ENCODE data around the gene NELL1. TPM values are rescaled to one million over a fixed set of nuclear protein-coding genes. Genes with fewer than 3 reads are reported as not detected.
"Not testable (repeated sequence)": the region's sequence is repeated elsewhere in the genome, so short reads cannot be mapped to it uniquely, and the experiment has no call there.

The NELL1 gene
- total and polyA plus RNA-seq, 2 donors = 1.4 to 4.3 TPM

- not testable (repeated sequence) for H3K4me1 ChIP-seq (ENCODE audit: control insufficient read depth in 2 of 2, insufficient read depth in 2 of 2, low read length in 2 of 2); H3K9me3 ChIP-seq (ENCODE audit: control insufficient read depth in 2 of 2, insufficient read depth in 1 of 2, low read length in 1 of 2); H3K36me3 ChIP-seq (ENCODE audit: control insufficient read depth in 2 of 2, insufficient read depth in 2 of 2, low read length in 1 of 2); H3K4me3 ChIP-seq (ENCODE audit: low read length in 2 of 2); H3K27ac ChIP-seq (ENCODE audit: low read depth in 1 of 2, low read length in 1 of 2); H3K27me3 ChIP-seq (ENCODE audit: control insufficient read depth in 2 of 2, insufficient read depth in 1 of 2, low read length in 1 of 2); DNase-seq (ENCODE audit: low read depth in 6 of 9, low spot score in 9 of 9)
- 95% methylated on average over 6 of the region's 6 CpGs for WGBS
Observed at GRCh38 chr11:21272139-21272538, 602.8 kb downstream of the NELL1 start.

GRCh38 chr11:21278840-21279239 is 609.5 kb downstream of the NELL1 start:
- peaks cover 0 to 6% of the 10 kb centered on the region in 2 donors for H3K9me3 ChIP-seq (ENCODE audit: control insufficient read depth in 2 of 2, insufficient read depth in 1 of 2, low read length in 1 of 2)
- 84% methylated on average over 1 of the region's 1 CpG for WGBS
- no peak for DNase-seq (ENCODE audit: low read depth in 6 of 9, low spot score in 9 of 9)

GRCh38 chr11:21285104-21285503 is 615.7 kb downstream of the NELL1 start:
- DNase-seq (ENCODE audit: low read depth in 6 of 9, low spot score in 9 of 9) = no peak
- no peaks in the 10 kb centered on the region for H3K27me3 ChIP-seq (ENCODE audit: control insufficient read depth in 2 of 2, insufficient read depth in 1 of 2, low read length in 1 of 2)
- H3K4me1 ChIP-seq (ENCODE audit: control insufficient read depth in 2 of 2, insufficient read depth in 2 of 2, low read length in 2 of 2) = no peaks in the 10 kb centered on the region
- H3K9me3 ChIP-seq (ENCODE audit: control insufficient read depth in 2 of 2, insufficient read depth in 1 of 2, low read length in 1 of 2) = peaks cover 0 to 10% of the 10 kb centered on the region in 2 donors
- H3K36me3 ChIP-seq (ENCODE audit: control insufficient read depth in 2 of 2, insufficient read depth in 2 of 2, low read length in 1 of 2) = no peaks in the 10 kb centered on the region
- WGBS = 32% methylated on average over 2 of the region's 2 CpGs
- H3K27ac ChIP-seq (ENCODE audit: low read depth in 1 of 2, low read length in 1 of 2) = no peak overlapping the region
- H3K4me3 ChIP-seq (ENCODE audit: low read length in 2 of 2) = no peak overlapping the region

More at GRCh38 chr11:21278840-21279239, 609.5 kb downstream of the NELL1 start:
- H3K36me3 ChIP-seq (ENCODE audit: control insufficient read depth in 2 of 2, insufficient read depth in 2 of 2, low read length in 1 of 2) = no peaks in the 10 kb centered on the region
- no peak overlapping the region for H3K4me3 ChIP-seq (ENCODE audit: low read length in 2 of 2)
- H3K27ac ChIP-seq (ENCODE audit: low read depth in 1 of 2, low read length in 1 of 2) = no peak overlapping the region
- H3K4me1 ChIP-seq (ENCODE audit: control insufficient read depth in 2 of 2, insufficient read depth in 2 of 2, low read length in 2 of 2) = no peaks in the 10 kb centered on the region
- H3K27me3 ChIP-seq (ENCODE audit: control insufficient read depth in 2 of 2, insufficient read depth in 1 of 2, low read length in 1 of 2) = no peaks in the 10 kb centered on the region

GRCh38 chr11:21289686-21290085 is 620.3 kb downstream of the NELL1 start:
- no peaks in the 10 kb centered on the region for H3K27me3 ChIP-seq (ENCODE audit: control insufficient read depth in 2 of 2, insufficient read depth in 1 of 2, low read length in 1 of 2)
- WGBS = 76% methylated on average over 4 of the region's 4 CpGs
- no peaks in the 10 kb centered on the region for H3K4me1 ChIP-seq (ENCODE audit: control insufficient read depth in 2 of 2, insufficient read depth in 2 of 2, low read length in 2 of 2)
- no peak for DNase-seq (ENCODE audit: low read depth in 6 of 9, low spot score in 9 of 9)
- H3K4me3 ChIP-seq (ENCODE audit: low read length in 2 of 2) = no peak overlapping the region
- H3K36me3 ChIP-seq (ENCODE audit: control insufficient read depth in 2 of 2, insufficient read depth in 2 of 2, low read length in 1 of 2) = no peaks in the 10 kb centered on the region
- no peak overlapping the region for H3K27ac ChIP-seq (ENCODE audit: low read depth in 1 of 2, low read length in 1 of 2)
- peaks cover 0 to 4% of the 10 kb centered on the region in 2 donors for H3K9me3 ChIP-seq (ENCODE audit: control insufficient read depth in 2 of 2, insufficient read depth in 1 of 2, low read length in 1 of 2)

- no peak for DNase-seq (ENCODE audit: low read depth in 6 of 9, low spot score in 9 of 9)
- Histone ChIP-seq H3K36me3 (ENCODE audit: control insufficient read depth in 2 of 2, insufficient read depth in 2 of 2, low read length in 1 of 2) (no peaks in the 10 kb centered on the region), H3K4me3 (ENCODE audit: low read length in 2 of 2) (no peak overlapping the region), H3K27ac (ENCODE audit: low read depth in 1 of 2, low read length in 1 of 2) (no peak overlapping the region), H3K4me1 (ENCODE audit: control insufficient read depth in 2 of 2, insufficient read depth in 2 of 2, low read length in 2 of 2) (no peaks in the 10 kb centered on the region), H3K9me3 (ENCODE audit: control insufficient read depth in 2 of 2, insufficient read depth in 1 of 2, low read length in 1 of 2) (no peaks in the 10 kb centered on the region), H3K27me3 (ENCODE audit: control insufficient read depth in 2 of 2, insufficient read depth in 1 of 2, low read length in 1 of 2) (no peaks in the 10 kb centered on the region)
- whole genome bisulfite sequencing = 96% methylated on average over 2 of the region's 2 CpGs
Observed at GRCh38 chr11:21295508-21295907, 626.1 kb downstream of the NELL1 start.

GRCh38 chr11:21301981-21302380 is 632.6 kb downstream of the NELL1 start:
- Histone ChIP-seq H3K36me3 (ENCODE audit: control insufficient read depth in 2 of 2, insufficient read depth in 2 of 2, low read length in 1 of 2) (no peaks in the 10 kb centered on the region), H3K9me3 (ENCODE audit: control insufficient read depth in 2 of 2, insufficient read depth in 1 of 2, low read length in 1 of 2) (no peaks in the 10 kb centered on the region), H3K4me1 (ENCODE audit: control insufficient read depth in 2 of 2, insufficient read depth in 2 of 2, low read length in 2 of 2) (no peaks in the 10 kb centered on the region), H3K27ac (ENCODE audit: low read depth in 1 of 2, low read length in 1 of 2) (no peak overlapping the region), H3K4me3 (ENCODE audit: low read length in 2 of 2) (no peak overlapping the region), H3K27me3 (ENCODE audit: control insufficient read depth in 2 of 2, insufficient read depth in 1 of 2, low read length in 1 of 2) (no peaks in the 10 kb centered on the region)
- no peak for DNase-seq (ENCODE audit: low read depth in 6 of 9, low spot score in 9 of 9)
- 92% methylated on average over 1 of the region's 1 CpG for WGBS

GRCh38 chr11:21306739-21307358 is 637.5 kb downstream of the NELL1 start:
- Histone ChIP-seq H3K36me3 (ENCODE audit: control insufficient read depth in 2 of 2, insufficient read depth in 2 of 2, low read length in 1 of 2) (no peaks in the 10 kb centered on the region), H3K27ac (ENCODE audit: low read depth in 1 of 2, low read length in 1 of 2) (no peak overlapping the region), H3K9me3 (ENCODE audit: control insufficient read depth in 2 of 2, insufficient read depth in 1 of 2, low read length in 1 of 2) (no peaks in the 10 kb centered on the region), H3K4me1 (ENCODE audit: control insufficient read depth in 2 of 2, insufficient read depth in 2 of 2, low read length in 2 of 2) (no peaks in the 10 kb centered on the region), H3K27me3 (ENCODE audit: control insufficient read depth in 2 of 2, insufficient read depth in 1 of 2, low read length in 1 of 2) (no peaks in the 10 kb centered on the region), H3K4me3 (ENCODE audit: low read length in 2 of 2) (no peak overlapping the region)
- 93% methylated on average over 4 of the region's 4 CpGs for WGBS
- DNase-seq (ENCODE audit: low read depth in 6 of 9, low spot score in 9 of 9) = no peak

GRCh38 chr11:21307874-21308273 is 638.5 kb downstream of the NELL1 start:
- Histone ChIP-seq H3K27me3 (ENCODE audit: control insufficient read depth in 2 of 2, insufficient read depth in 1 of 2, low read length in 1 of 2) (no peaks in the 10 kb centered on the region), H3K27ac (ENCODE audit: low read depth in 1 of 2, low read length in 1 of 2) (no peak overlapping the region), H3K9me3 (ENCODE audit: control insufficient read depth in 2 of 2, insufficient read depth in 1 of 2, low read length in 1 of 2) (no peaks in the 10 kb centered on the region), H3K36me3 (ENCODE audit: control insufficient read depth in 2 of 2, insufficient read depth in 2 of 2, low read length in 1 of 2) (no peaks in the 10 kb centered on the region), H3K4me3 (ENCODE audit: low read length in 2 of 2) (no peak overlapping the region), H3K4me1 (ENCODE audit: control insufficient read depth in 2 of 2, insufficient read depth in 2 of 2, low read length in 2 of 2) (no peaks in the 10 kb centered on the region)
- WGBS = 88% methylated on average over 4 of the region's 4 CpGs
- DNase-seq (ENCODE audit: low read depth in 6 of 9, low spot score in 9 of 9) = no peak

GRCh38 chr11:21316591-21316990 is 647.2 kb downstream of the NELL1 start:
- DNase-seq (ENCODE audit: low read depth in 6 of 9, low spot score in 9 of 9) = no peak
- Histone ChIP-seq H3K4me3 (ENCODE audit: low read length in 2 of 2) (no peak overlapping the region), H3K36me3 (ENCODE audit: control insufficient read depth in 2 of 2, insufficient read depth in 2 of 2, low read length in 1 of 2) (no peaks in the 10 kb centered on the region), H3K27ac (ENCODE audit: low read depth in 1 of 2, low read length in 1 of 2) (no peak overlapping the region), H3K27me3 (ENCODE audit: control insufficient read depth in 2 of 2, insufficient read depth in 1 of 2, low read length in 1 of 2) (no peaks in the 10 kb centered on the region), H3K9me3 (ENCODE audit: control insufficient read depth in 2 of 2, insufficient read depth in 1 of 2, low read length in 1 of 2) (no peaks in the 10 kb centered on the region), H3K4me1 (ENCODE audit: control insufficient read depth in 2 of 2, insufficient read depth in 2 of 2, low read length in 2 of 2) (no peaks in the 10 kb centered on the region)
- 11% methylated on average over 1 of the region's 1 CpG for WGBS
